ENCODE data around the gene EFNB3. TPM values are rescaled to one million over a fixed set of nuclear protein-coding genes. Genes with fewer than 3 reads are reported as not detected.

EFNB3 gene
- total and polyA plus RNA-seq, 2 of the 13 experiments (the other 11 are each of a cell fraction or from before 2014, with no cell fraction given) = 0.07 to 0.25 TPM

DNA sequence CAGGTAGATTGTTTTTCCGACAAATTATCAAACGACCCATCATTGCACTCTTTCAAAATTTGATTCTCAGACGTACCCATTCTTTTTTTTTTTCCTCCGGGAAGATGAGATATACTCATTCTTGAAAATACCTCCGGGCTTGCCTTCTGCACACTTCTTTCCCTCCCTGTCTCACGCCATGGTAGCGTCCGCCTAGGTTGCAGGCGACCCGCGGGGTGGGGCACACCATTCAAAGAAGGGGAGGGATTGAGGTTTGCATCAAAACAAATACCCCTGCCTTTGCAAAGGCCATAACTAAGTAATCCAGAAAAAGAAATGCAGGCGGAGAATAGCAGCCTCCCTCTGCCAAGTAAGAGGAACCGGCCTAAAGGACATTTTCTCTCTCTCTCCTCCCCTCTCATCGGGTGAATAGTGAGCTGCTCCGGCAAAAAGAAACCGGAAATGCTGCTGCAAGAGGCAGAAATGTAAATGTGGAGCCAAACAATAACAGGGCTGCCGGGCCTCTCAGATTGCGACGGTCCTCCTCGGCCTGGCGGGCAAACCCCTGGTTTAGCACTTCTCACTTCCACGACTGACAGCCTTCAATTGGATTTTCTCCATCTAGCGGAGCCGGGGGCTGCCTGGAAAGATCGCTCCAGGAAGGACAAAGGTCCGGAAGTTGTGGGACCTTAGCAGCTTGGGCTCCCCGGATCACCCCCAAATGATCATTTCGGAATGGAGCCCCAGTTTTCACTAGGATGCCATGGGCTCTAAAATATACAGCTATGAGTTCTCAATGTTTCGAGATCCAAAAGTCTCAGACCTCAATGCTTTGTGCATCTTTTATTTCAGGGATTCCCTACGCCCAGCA lies 18.6 kb upstream of the EFNB3 start (continued):
- no peak for TF ChIP-seq HOXA7 (CRISPR knock-in tag; IDR thresholded peaks at IDR 0.05)
- TF ChIP-seq, protein P1, sequence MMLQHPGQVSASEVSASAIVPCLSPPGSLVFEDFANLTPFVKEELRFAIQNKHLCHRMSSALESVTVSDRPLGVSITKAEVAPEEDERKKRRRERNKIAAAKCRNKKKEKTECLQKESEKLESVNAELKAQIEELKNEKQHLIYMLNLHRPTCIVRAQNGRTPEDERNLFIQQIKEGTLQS (CRISPR knock-in tag; IDR thresholded peaks at IDR 0.05) = no peak
- 0 out of 2 replicates have a peak, but pooled peaks have one; percentile 14 for TF ChIP-seq MXD4 (CRISPR knock-in tag; IDR thresholded peaks at IDR 0.05)
- TF ChIP-seq BHLHE40 (IDR thresholded peaks at IDR 0.05; ENCODE audit: low read length) = peak; percentile 94
- TF ChIP-seq ZNF567 (CRISPR knock-in tag; IDR thresholded peaks at IDR 0.05; ENCODE audit: borderline replicate concordance) = peak; percentile 46; the same call in 1 of the 2 replicates
- TF ChIP-seq TARDBP (CRISPR knock-in tag; IDR thresholded peaks at IDR 0.05) = peak; percentile 54; the same call in 1 of the 2 replicates
- TF ChIP-seq ZNF251 (CRISPR knock-in tag; IDR thresholded peaks at IDR 0.05) = no peak
- TF ChIP-seq ZNF878 (CRISPR knock-in tag; IDR thresholded peaks at IDR 0.05) = no peak
- no peak for TF ChIP-seq SP5 (CRISPR knock-in tag; IDR thresholded peaks at IDR 0.05; ENCODE audit: borderline replicate concordance, low read depth)
- TF ChIP-seq ATF7 (IDR thresholded peaks at IDR 0.05) = peak; percentile 95
- no peak for TF ChIP-seq ATF7 (CRISPR knock-in tag; IDR thresholded peaks at IDR 0.05)
- TF ChIP-seq, protein P2, sequence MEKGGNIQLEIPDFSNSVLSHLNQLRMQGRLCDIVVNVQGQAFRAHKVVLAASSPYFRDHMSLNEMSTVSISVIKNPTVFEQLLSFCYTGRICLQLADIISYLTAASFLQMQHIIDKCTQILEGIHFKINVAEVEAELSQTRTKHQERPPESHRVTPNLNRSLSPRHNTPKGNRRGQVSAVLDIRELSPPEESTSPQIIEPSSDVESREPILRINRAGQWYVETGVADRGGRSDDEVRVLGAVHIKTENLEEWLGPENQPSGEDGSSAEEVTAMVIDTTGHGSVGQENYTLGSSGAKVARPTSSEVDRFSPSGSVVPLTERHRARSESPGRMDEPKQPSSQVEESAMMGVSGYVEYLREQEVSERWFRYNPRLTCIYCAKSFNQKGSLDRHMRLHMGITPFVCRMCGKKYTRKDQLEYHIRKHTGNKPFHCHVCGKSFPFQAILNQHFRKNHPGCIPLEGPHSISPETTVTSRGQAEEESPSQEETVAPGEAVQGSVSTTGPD (CRISPR knock-in tag; IDR thresholded peaks at IDR 0.05) = no peak
- TF ChIP-seq SRSF1 (optimal IDR thresholded peaks at IDR 0.05; ENCODE audit: low read depth, low read length) = no peak
- TF ChIP-seq ZNF263 (CRISPR knock-in tag; IDR thresholded peaks at IDR 0.05) = peak; percentile 39; the same call in 1 of the 2 replicates
- no peak for TF ChIP-seq ZSCAN9 (CRISPR knock-in tag; IDR thresholded peaks at IDR 0.05; ENCODE audit: borderline replicate concordance)
- TF ChIP-seq ZFY (CRISPR knock-in tag; IDR thresholded peaks at IDR 0.05) = peak; percentile 61
- peak; percentile 39; the same call in 1 of the 2 replicates for TF ChIP-seq ISL2 (CRISPR knock-in tag; IDR thresholded peaks at IDR 0.05)
- no peak for TF ChIP-seq ZSCAN21 (CRISPR knock-in tag; IDR thresholded peaks at IDR 0.05; ENCODE audit: borderline replicate concordance)
- no peak for TF ChIP-seq ZBTB8A (CRISPR knock-in tag; IDR thresholded peaks at IDR 0.05; ENCODE audit: borderline replicate concordance, low read depth)
- 0 out of 2 replicates have a peak, but pooled peaks have one; percentile 8 for TF ChIP-seq ZNF558 (CRISPR knock-in tag; IDR thresholded peaks at IDR 0.05; ENCODE audit: borderline replicate concordance)
- no peak for TF ChIP-seq MZF1 (CRISPR knock-in tag; IDR thresholded peaks at IDR 0.05; ENCODE audit: borderline replicate concordance)
- TF ChIP-seq CEBPB (IDR thresholded peaks at IDR 0.05; ENCODE audit: borderline replicate concordance, low read depth, low read length) = peak; percentile 17; the same call in 1 of the 2 replicates
- peak; percentile 62 for TF ChIP-seq RBFOX2 (IDR thresholded peaks at IDR 0.05; ENCODE audit: low read depth, low read length)
- TF ChIP-seq ZSCAN12 (CRISPR knock-in tag; IDR thresholded peaks at IDR 0.05) = no peak
- TF ChIP-seq TBX2 (CRISPR knock-in tag; IDR thresholded peaks at IDR 0.05; ENCODE audit: borderline replicate concordance) = no peak; the same call in 1 of the 2 replicates
- 0 out of 2 replicates have a peak, but pooled peaks have one; percentile 34 for TF ChIP-seq PHF21A (CRISPR knock-in tag; IDR thresholded peaks at IDR 0.05)
- TF ChIP-seq RARA (CRISPR knock-in tag; IDR thresholded peaks at IDR 0.05) = no peak

Data from HepG2 (cell line).